Gastroesophageal sphincter (tissue), 3 donors: ENCODE data around the gene PIANP.

Source experiments
- EP300 ChIP-seq: sonication (generic); formaldehyde crosslinking; IDR thresholded peaks from one replicate; pipeline ENCODE4 v1.6.1; 2017; ENCODE audit warnings: antibody characterized with exemption, mild to moderate bottlenecking
- POLR2A ChIP-seq, 2 donors: fragments of 450-650 bp; IDR thresholded peaks; one replicate each; pipeline ENCODE4 v1.6.1; 2017; ENCODE audit warnings: antibody characterized with exemption in 2 of 2, mild to moderate bottlenecking in 2 of 2, moderate library complexity in 1 of 2
- POLR2AphosphoS5 ChIP-seq: sonication (generic); formaldehyde crosslinking; IDR thresholded peaks from one replicate; pipeline ENCODE4 v1.6.1; 2017; ENCODE audit warnings: antibody characterized with exemption
- TF ChIP-seq, protein P1 (sequence below), 4 experiments: fragments of 200-600 bp in 2 of 4; fragments of 450-650 bp in 2 of 4; sonication (generic) in 1 of 4; IDR thresholded peaks; one replicate each; pipeline ENCODE4 v1.5.1; 2017 to 2019; ENCODE audit warnings: antibody characterized with exemption in 4 of 4, mild to moderate bottlenecking in 2 of 4, moderate library complexity in 2 of 4

DNA sequence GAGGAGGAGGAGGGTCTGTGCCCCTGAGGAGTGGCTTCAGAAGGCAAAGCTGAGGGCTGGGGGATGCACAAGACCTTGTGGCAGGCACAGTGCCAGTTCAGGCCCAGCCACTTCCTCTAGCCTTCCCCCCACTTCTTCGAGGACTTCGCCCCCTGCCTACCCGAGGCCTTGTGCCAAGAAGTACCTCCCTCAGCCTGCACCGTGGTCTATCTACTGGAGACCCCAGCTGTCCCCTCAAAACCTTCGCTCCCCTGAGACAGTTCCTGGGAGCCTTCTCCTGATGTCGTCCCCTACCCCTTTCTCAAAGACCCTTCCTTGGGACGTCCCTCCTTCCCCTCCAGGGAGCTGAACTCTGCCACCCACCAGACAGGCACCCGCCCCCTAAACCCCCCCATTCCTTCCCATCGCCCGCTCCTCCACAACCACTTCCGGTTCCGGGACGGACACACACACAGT, 12.0 kb downstream of the PIANP start:
- TF ChIP-seq EP300 (no peak), POLR2A (IDR thresholded peaks at IDR 0.05) (no peak), POLR2AphosphoS5 (no peak)
- TF ChIP-seq, protein P1, sequence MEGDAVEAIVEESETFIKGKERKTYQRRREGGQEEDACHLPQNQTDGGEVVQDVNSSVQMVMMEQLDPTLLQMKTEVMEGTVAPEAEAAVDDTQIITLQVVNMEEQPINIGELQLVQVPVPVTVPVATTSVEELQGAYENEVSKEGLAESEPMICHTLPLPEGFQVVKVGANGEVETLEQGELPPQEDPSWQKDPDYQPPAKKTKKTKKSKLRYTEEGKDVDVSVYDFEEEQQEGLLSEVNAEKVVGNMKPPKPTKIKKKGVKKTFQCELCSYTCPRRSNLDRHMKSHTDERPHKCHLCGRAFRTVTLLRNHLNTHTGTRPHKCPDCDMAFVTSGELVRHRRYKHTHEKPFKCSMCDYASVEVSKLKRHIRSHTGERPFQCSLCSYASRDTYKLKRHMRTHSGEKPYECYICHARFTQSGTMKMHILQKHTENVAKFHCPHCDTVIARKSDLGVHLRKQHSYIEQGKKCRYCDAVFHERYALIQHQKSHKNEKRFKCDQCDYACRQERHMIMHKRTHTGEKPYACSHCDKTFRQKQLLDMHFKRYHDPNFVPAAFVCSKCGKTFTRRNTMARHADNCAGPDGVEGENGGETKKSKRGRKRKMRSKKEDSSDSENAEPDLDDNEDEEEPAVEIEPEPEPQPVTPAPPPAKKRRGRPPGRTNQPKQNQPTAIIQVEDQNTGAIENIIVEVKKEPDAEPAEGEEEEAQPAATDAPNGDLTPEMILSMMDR (IDR thresholded peaks at IDR 0.05) = no peak
